Spleen (tissue), 7 donors: ENCODE data around the gene UNC5A.

Experiments used
- CTCF ChIP-seq, 11 experiments: fragments of 200-600 bp in 7 of 11; fragments of 450-650 bp in 4 of 11; sonication (generic) in 4 of 11; IDR thresholded peaks in 8 of 11; conservative IDR thresholded peaks in 3 of 11; 1 replicate in 7 of 11; 2 replicates in 4 of 11; pipeline versions ENCODE4 v1.4.0 to v1.8.0; 2016 to 2021; ENCODE audit warnings: antibody characterized with exemption in 11 of 11, inconsistent platforms in 4 of 11, mild to moderate bottlenecking in 1 of 11
- POLR2A ChIP-seq, 3 donors: fragments of 450-650 bp; IDR thresholded peaks; one replicate each; pipeline ENCODE4 v1.5.1; 2017; ENCODE audit warnings: antibody characterized with exemption in 3 of 3, mild to moderate bottlenecking in 1 of 3
- POLR2AphosphoS5 ChIP-seq, 3 donors: sonication (generic); formaldehyde crosslinking; IDR thresholded peaks; one replicate each; pipeline ENCODE4 v1.5.1; 2017; ENCODE audit warnings: antibody characterized with exemption in 3 of 3
- donor health status: DM: no; HTN: no; CAD: no; lungs with moderate emphysema.
- donor health status: DM: no; HTN: no; CAD: no.
- donor health status: DM: no; HTN: no; CAD: no.

GRCh38 chr5:176823869-176824412, 13.6 kb downstream of the UNC5A start:
- TF ChIP-seq CTCF (IDR thresholded peaks at IDR 0.05 in 8 of 11, conservative IDR thresholded peaks at IDR 0.05 in 3 of 11) (no peak), POLR2A (IDR thresholded peaks at IDR 0.05) (no peak), POLR2AphosphoS5 (IDR thresholded peaks at IDR 0.05) (no peak)
